Measurements from ENCODE around the gene ZNF579. TPM values are rescaled to one million over a fixed set of nuclear protein-coding genes. Genes with fewer than 3 reads are reported as not detected.

ZNF579 gene
- total and polyA plus RNA-seq, 2 of the 8 experiments (the other 6 are each of a cell fraction or from before 2014, with no cell fraction given), result 10.0 to 18.9 TPM

DNA sequence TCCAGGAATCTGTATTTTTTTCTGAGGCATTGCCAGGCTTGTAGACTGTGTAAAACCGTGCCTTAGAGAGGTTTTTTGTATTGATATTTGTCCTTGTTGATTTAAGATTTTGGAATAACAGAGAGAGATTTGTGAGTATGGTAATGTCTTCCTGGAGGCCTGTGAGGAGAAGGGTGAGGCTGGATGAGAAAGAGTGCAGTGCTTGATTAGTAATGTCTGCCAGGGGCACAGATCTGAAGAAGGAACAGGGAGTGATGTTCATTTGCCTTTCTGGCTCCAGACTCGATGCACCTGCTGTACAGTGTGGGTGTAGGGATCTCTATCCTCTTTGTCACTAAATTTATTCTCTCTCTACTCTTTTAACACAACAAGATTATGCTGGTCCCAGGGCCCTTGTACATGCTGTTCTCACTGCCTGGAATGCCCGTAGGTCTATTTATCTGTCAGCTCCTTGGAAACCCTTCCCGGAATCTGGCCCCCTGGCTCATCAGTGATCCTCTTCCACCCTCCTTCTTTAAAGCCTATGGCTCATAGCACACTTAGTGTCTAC is 14.4 kb upstream of the ZNF579 start:
- Histone ChIP-seq H3K23ac (ENCODE audit: insufficient read length) (no peak overlapping the region), H3K56ac (replicated peaks; ENCODE audit: insufficient read length, low read depth, low read length) (no peak overlapping the region), H3K27ac (ENCODE audit: low read depth, low read length) (no peak overlapping the region), H3K27me3 (replicated peaks in 1 of 4; ENCODE audit: control insufficient read depth in 3 of 4, extremely low read depth in 1 of 4, insufficient read depth in 3 of 4, low read length in 3 of 4) (peaks cover 0 to 2% (median 0%) of the 10 kb centered on the region in 4 experiments; a peak in 1 of 7 replicates), H2BK5ac (ENCODE audit: low read depth, low read length) (no peak overlapping the region), H4K5ac (ENCODE audit: insufficient read length, low read depth, low read length) (no peak overlapping the region), H2BK120ac (replicated peaks; ENCODE audit: low read depth, low read length) (no peak overlapping the region), H2BK12ac (ENCODE audit: low read depth, low read length) (no peak overlapping the region), H4K20me1 (replicated peaks in 1 of 2; ENCODE audit: control insufficient read depth in 1 of 2, insufficient read depth in 2 of 2, low read length in 2 of 2) (peaks cover 0 to 2% of the 10 kb centered on the region in 2 experiments), H2BK15ac (ENCODE audit: low read length) (no peak overlapping the region), H3K79me1 (ENCODE audit: low read depth, low read length) (no peaks in the 10 kb centered on the region; the same call in 1 of the 2 replicates), H2BK20ac (ENCODE audit: low read length) (no peak overlapping the region), H3K4ac (replicated peaks; ENCODE audit: insufficient read length, low read depth, low read length) (no peak overlapping the region), H3K4me3 (ENCODE audit: extremely low read depth in 1 of 4, insufficient read depth in 2 of 4, low read depth in 3 of 4, low read length in 4 of 4) (no peak overlapping the region), H3K79me2 (ENCODE audit: control insufficient read depth in 1 of 2, insufficient read depth in 2 of 2, low read length in 2 of 2) (no peaks in the 10 kb centered on the region), H3K36me3 (ENCODE audit: control insufficient read depth in 2 of 4, insufficient read depth in 4 of 4, low read length in 3 of 4) (peaks cover 0 to 10% (median 8%) of the 10 kb centered on the region in 4 experiments; a peak in 3 of 8 replicates), H3K9ac (replicated peaks in 1 of 4; ENCODE audit: extremely low read depth in 1 of 4, low read depth in 3 of 4, low read length in 3 of 4) (no peak overlapping the region), H3K4me2 (ENCODE audit: insufficient read depth in 1 of 2, low read depth in 2 of 2, low read length in 2 of 2) (no peak overlapping the region), H3K9me3 (ENCODE audit: insufficient read depth in 2 of 2, low read depth in 1 of 2, low read length in 1 of 2) (no peaks in the 10 kb centered on the region), H2AFZ (ENCODE audit: low read length) (no peak overlapping the region), H3K14ac (ENCODE audit: insufficient read length) (no peak overlapping the region), H4K8ac (ENCODE audit: extremely low read depth, insufficient read depth, low read length) (no peak overlapping the region), H2AK5ac (ENCODE audit: low read depth, low read length) (no peak overlapping the region), H3K18ac (ENCODE audit: extremely low read depth, low read length) (no peak overlapping the region), H4K91ac (replicated peaks; ENCODE audit: insufficient read length, low read length) (no peak overlapping the region), H3K23me2 (ENCODE audit: low read depth, low read length) (peaks cover 5% of the 10 kb centered on the region; the same call in 1 of the 2 replicates), H3K4me1 (replicated peaks in 1 of 4; ENCODE audit: control insufficient read depth in 3 of 4, insufficient read depth in 4 of 4, low read length in 3 of 4) (peaks cover 0 to 8% (median 3%) of the 10 kb centered on the region in 4 experiments; a peak in 4 of 7 replicates)
- TF ChIP-seq ASH2L (IDR thresholded peaks at IDR 0.05; ENCODE audit: low read length) (no peak), JUN (IDR thresholded peaks at IDR 0.05; ENCODE audit: low read depth, low read length) (no peak), CEBPB (IDR thresholded peaks at IDR 0.05; ENCODE audit: low read depth, low read length) (no peak)
- POLR2A ChIA-PET (ENCODE audit: partially characterized antibody), result interaction anchor here (1.0 to 2.5 kb wide), 3 partner anchors 14 to 111 kb away, joined by 3 to 6 read pairs (median 4); partner anchors contain the start of genes NAT14 and ZNF579
- CTCF ChIA-PET (ENCODE audit: partially characterized antibody), result interaction anchor here (1.7 to 3.4 kb wide), 3 partner anchors 11 to 91 kb away, joined by 3 to 12 read pairs (median 11); partner anchors contain the start of gene ZNF865
- DNase-seq (ENCODE audit: low read depth in 1 of 2, low spot score in 2 of 2) (no peak), FAIRE-seq (no peak)
- WGBS, 2 experiments (ENCODE audit: extremely low coverage in 1 of 2, insufficient coverage in 1 of 2, insufficient read length in 1 of 2, insufficient replicate concordance in 2 of 2, low coverage in 1 of 2, low lambda C conversion rate in 2 of 2, missing lambda C conversion rate in 1 of 2), result 93% methylated on average over 4 of the region's 4 CpGs; no CpG with 5 or more reads in 1 of the 2 experiments

Measured in H1 (cell line).